22Rv1 (cell line): ENCODE measurements around the gene VIPR2.

Source experiments
- ZFX ChIP-seq: fragments of 450-650 bp; IDR thresholded peaks from 2 replicates; pipeline ENCODE4 v1.6.1; 2017; ENCODE audit warnings: antibody characterized with exemption, borderline replicate concordance
- TF ChIP-seq, protein P1 (sequence below): fragments of 450-650 bp; IDR thresholded peaks from 2 replicates; pipeline ENCODE4 v1.5.1; 2017; ENCODE audit warnings: mild to moderate bottlenecking

GRCh38 chr7:159023206-159023605, 121.5 kb downstream of the VIPR2 start:
- TF ChIP-seq, protein P1, sequence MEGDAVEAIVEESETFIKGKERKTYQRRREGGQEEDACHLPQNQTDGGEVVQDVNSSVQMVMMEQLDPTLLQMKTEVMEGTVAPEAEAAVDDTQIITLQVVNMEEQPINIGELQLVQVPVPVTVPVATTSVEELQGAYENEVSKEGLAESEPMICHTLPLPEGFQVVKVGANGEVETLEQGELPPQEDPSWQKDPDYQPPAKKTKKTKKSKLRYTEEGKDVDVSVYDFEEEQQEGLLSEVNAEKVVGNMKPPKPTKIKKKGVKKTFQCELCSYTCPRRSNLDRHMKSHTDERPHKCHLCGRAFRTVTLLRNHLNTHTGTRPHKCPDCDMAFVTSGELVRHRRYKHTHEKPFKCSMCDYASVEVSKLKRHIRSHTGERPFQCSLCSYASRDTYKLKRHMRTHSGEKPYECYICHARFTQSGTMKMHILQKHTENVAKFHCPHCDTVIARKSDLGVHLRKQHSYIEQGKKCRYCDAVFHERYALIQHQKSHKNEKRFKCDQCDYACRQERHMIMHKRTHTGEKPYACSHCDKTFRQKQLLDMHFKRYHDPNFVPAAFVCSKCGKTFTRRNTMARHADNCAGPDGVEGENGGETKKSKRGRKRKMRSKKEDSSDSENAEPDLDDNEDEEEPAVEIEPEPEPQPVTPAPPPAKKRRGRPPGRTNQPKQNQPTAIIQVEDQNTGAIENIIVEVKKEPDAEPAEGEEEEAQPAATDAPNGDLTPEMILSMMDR, result no peak
- TF ChIP-seq ZFX, result no peak
